ENCODE results near the gene ZNF655. TPM values are rescaled to one million over a fixed set of nuclear protein-coding genes. Genes with fewer than 3 reads are reported as not detected.

ZNF655 gene
- total and polyA plus RNA-seq, 2 of the 4 experiments (the other 2 are of a cell fraction), result 49.6 to 54.7 TPM

DNA sequence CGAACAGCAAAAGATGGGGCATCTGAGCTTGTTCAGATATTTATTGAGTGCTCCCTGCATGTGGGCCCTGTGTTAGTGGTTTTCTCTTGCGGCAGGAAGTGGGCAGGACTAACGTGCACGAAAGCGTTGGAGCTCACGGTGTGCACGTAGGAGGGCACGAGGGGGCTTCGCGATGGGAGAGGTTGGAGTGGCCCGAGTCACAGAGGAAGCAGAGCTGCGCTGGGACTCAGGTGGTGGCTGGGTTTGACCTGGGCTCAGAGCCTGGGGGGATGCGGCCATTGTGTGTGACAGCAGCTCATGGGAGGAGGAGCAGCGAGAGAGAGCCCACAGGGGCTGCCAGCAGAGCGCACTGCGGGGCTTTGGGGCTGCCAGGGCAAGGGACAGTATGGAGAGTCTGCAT is 66.0 kb downstream of the ZNF655 start:
- H3K4me2 ChIP-seq (ENCODE audit: low read depth, low read length), result no peak overlapping the region

More for the DNA sequence above, 66.0 kb downstream of the ZNF655 start:
- Histone ChIP-seq H3K27ac (ENCODE audit: insufficient read depth, low read length) (no peak overlapping the region), H3K79me1 (ENCODE audit: low read depth in 1 of 2, low read length in 2 of 2) (peaks cover 20 to 45% of the 10 kb centered on the region in 2 experiments), H3K23ac (ENCODE audit: low read depth, low read length) (no peak overlapping the region), H3K9me3 (ENCODE audit: control insufficient read depth, insufficient read depth, low read length) (no peaks in the 10 kb centered on the region), H2BK15ac (ENCODE audit: low read depth, low read length) (no peak overlapping the region), H3K27me3 (ENCODE audit: control insufficient read depth, insufficient read depth, low read length) (no peaks in the 10 kb centered on the region), H3K4me3 (ENCODE audit: insufficient read depth, low read depth, low read length) (no peak overlapping the region), H2BK120ac (ENCODE audit: low read depth, low read length) (no peak overlapping the region), H2BK20ac (ENCODE audit: low read depth, low read length) (no peak overlapping the region), H4K91ac (ENCODE audit: insufficient read depth, low read depth, low read length) (no peak overlapping the region), H2AFZ (replicated peaks; ENCODE audit: low read length, poor library complexity) (no peak overlapping the region), H4K5ac (ENCODE audit: low read depth, low read length) (no peak overlapping the region), H3K9ac (ENCODE audit: low read depth, low read length) (no peak overlapping the region), H4K20me1 (ENCODE audit: insufficient read depth, low read length) (no peaks in the 10 kb centered on the region), H3K4me1 (ENCODE audit: control insufficient read depth, insufficient read depth, low read length) (no peaks in the 10 kb centered on the region), H4K8ac (ENCODE audit: low read depth in 2 of 2, low read length in 2 of 2) (no peak overlapping the region), H3K56ac (ENCODE audit: extremely low read depth, insufficient read depth, low read length) (no peak overlapping the region), H3K4ac (ENCODE audit: low read depth, low read length) (no peak overlapping the region), H3K36me3 (ENCODE audit: control insufficient read depth, insufficient read depth, low read length) (peaks cover 71% of the 10 kb centered on the region), H2BK5ac (ENCODE audit: low read depth, low read length, poor library complexity, severe bottlenecking) (no peak overlapping the region), H3K18ac (ENCODE audit: low read depth, low read length) (no peak overlapping the region), H2AK5ac (ENCODE audit: low read depth, low read length) (no peak overlapping the region), H3K9me1 (ENCODE audit: insufficient read depth, low read length) (no peaks in the 10 kb centered on the region; the same call in 1 of the 2 replicates), H2AK9ac (replicated peaks; ENCODE audit: low read depth, low read length, poor library complexity) (no peak overlapping the region), H3K14ac (replicated peaks; ENCODE audit: low read depth, low read length) (no peak overlapping the region)
- intact Hi-C loops (cut with micrococcal nuclease), result no loop called here
- in situ Hi-C loops (cut with MboI; ENCODE audit: low sequenced_read_pairs), result no loop called here
- dilution Hi-C loops (cut with HindIII; ENCODE audit: low sequenced_read_pairs, unreplicated experiment), result no loop called here
- TF ChIP-seq USF2 (IDR thresholded peaks at IDR 0.05; ENCODE audit: low read depth, low read length) (no peak), CHD1 (IDR thresholded peaks at IDR 0.05; ENCODE audit: low read depth, low read length) (no peak), RAD21 (IDR thresholded peaks at IDR 0.05; ENCODE audit: low read length) (no peak), RFX5 (IDR thresholded peaks at IDR 0.05; ENCODE audit: low read depth, low read length) (no peak), SMC3 (IDR thresholded peaks at IDR 0.05; ENCODE audit: low read depth, low read length) (no peak)
- BruUV-seq (replicated peaks), result no TSS peak
- ChIA-PET POLR2A (ENCODE audit: unreplicated experiment) (no interaction called here), CTCF (interaction anchor here (0.6 kb wide), 1 partner anchor 21 kb away, joined by 3 read pairs; no protein-coding TSS in a partner anchor)
- ATAC-seq (ENCODE audit: low read depth) (no peak), DNase-seq (no peak)
- WGBS, 2 experiments (ENCODE audit: extremely low coverage in 2 of 2, insufficient read length in 1 of 2), result 100% methylated on average over 2 of the region's 16 CpGs; no CpG with 5 or more reads in 1 of the 2 experiments

Data from IMR-90 (cell line).